AG10803 (cell line): ENCODE results near the gene HDGF.

Source experiments
- DNase-seq: peaks from one replicate; pipeline ENCODE4 v3.0.0; 2010; ENCODE audit warnings: low read depth
- H3K4me3 ChIP-seq: 2 replicates; pipeline ENCODE4 v1.5.1; 2011; ENCODE audit warnings: mild to moderate bottlenecking, low read length, control low read depth
- CTCF ChIP-seq: conservative IDR thresholded peaks from 2 replicates; pipeline ENCODE4 v1.5.1; 2011; ENCODE audit warnings: mild to moderate bottlenecking, low read length, control low read depth, inconsistent platforms

The HDGF gene

GRCh38 chr1:156741481-156741983, 9.9 kb downstream of the HDGF start:
- peak overlapping the region; percentile 30 for H3K4me3 ChIP-seq
- DNase-seq, result no peak
- no peak for TF ChIP-seq CTCF

- TF ChIP-seq CTCF, result no peak
- peak within 1 kb of the TSS; percentile 91 for H3K4me3 ChIP-seq
- DNase-seq, result peak; percentile 99
These were observed 10.6 kb downstream of the HDGF start, which contains the start of gene MRPL24 for GRCh38 chr1:156740741-156741480. TSS of gene MRPL24 (minus strand) at chr1:156741088. CDS start at chr1:156738704, 2,384 bp downstream.

GRCh38 chr1:156740237-156740740, 11.2 kb downstream of the HDGF start:
- peak overlapping the region; percentile 91 for H3K4me3 ChIP-seq
- DNase-seq, result peak; percentile 13
- no peak for TF ChIP-seq CTCF

GRCh38 chr1:156738916-156739315, 12.6 kb downstream of the HDGF start:
- TF ChIP-seq CTCF, result no peak
- DNase-seq, result no peak
- H3K4me3 ChIP-seq, result no peak overlapping the region

GRCh38 chr1:156738407-156738806, 13.1 kb downstream of the HDGF start:
- no peak for DNase-seq
- no peak for TF ChIP-seq CTCF

GRCh38 chr1:156733989-156734584, 17.4 kb downstream of the HDGF start:
- no peak for TF ChIP-seq CTCF
- H3K4me3 ChIP-seq, result no peak overlapping the region
- no peak for DNase-seq

More at GRCh38 chr1:156738407-156738806, 13.1 kb downstream of the HDGF start:
- H3K4me3 ChIP-seq, result no peak overlapping the region
